HepG2 (cell line): ENCODE data around the gene POLR1H. TPM values are rescaled to one million over a fixed set of nuclear protein-coding genes. Genes with fewer than 3 reads are reported as not detected.
A peak's percentile ranks its signal among the peaks of the same experiment; 100 is the strongest.

ENCODE experiments used
- ATAC-seq: fragments of 200-7000 bp; cut with Tn5 transposase; 3 replicates; pipeline ENCODE4 v1.9.1; 2020; ENCODE audit warnings: mild to moderate bottlenecking, moderate library complexity
- BruUV-seq: library from RNA; stranded (reverse); fragments of 400-500 nt; replicated peaks from 2 replicates; lab custom pipeline; 2021; lab: Mats Ljungman, UMichigan
- CTCF ChIA-PET: fragments of 300-600 bp; formaldehyde crosslinking; extraction: SDS; loops from one replicate; lab custom pipeline; 2021; ENCODE audit warnings: low total read pairs, inconsistent platforms, low intra/inter-chr PET ratio; lab: Yijun Ruan, JAX
- POLR2A ChIA-PET: fragments of 350-600 bp; sonication (Branson Sonifier 250); formaldehyde crosslinking; loops from one replicate; lab custom pipeline; 2020; ENCODE audit warnings: antibody characterized with exemption, inconsistent platforms; lab: Yijun Ruan, JAX
- DNase-seq: peaks from one replicate; pipeline ENCODE4 v3.0.0-alpha.2; 2015; ENCODE audit warnings: low spot score
- FAIRE-seq: peaks from 3 replicates; lab custom pipeline; 2011; peaks lifted over from hg19 to GRCh38; lab: Jason Lieb, UNC
- H2AFZ ChIP-seq: one replicate; pipeline ENCODE4 v1.6.1; 2011; ENCODE audit warnings: low read length, inconsistent platforms
- H3K27ac ChIP-seq: fragments of 300-600 bp; 3 replicates; pipeline ENCODE4 v1.8.0; 2011; ENCODE audit warnings: mixed run types, mild to moderate bottlenecking, mixed read lengths, low read length, inconsistent platforms; ENCODE audit not compliant: insufficient read depth; ENCODE audit errors: extremely low read length
- H3K27me3 ChIP-seq, 2 experiments: fragments of 200-600 bp in 1 of 2; 2 replicates in 1 of 2; 3 replicates in 1 of 2; pipeline versions ENCODE4 v1.6.0 to v1.8.0; 2011; ENCODE audit warnings: low read length in 2 of 2, mild to moderate bottlenecking in 2 of 2, moderate library complexity in 2 of 2, inconsistent platforms in 1 of 2; ENCODE audit not compliant: insufficient read depth in 2 of 2, control insufficient read depth in 1 of 2
- H3K36me3 ChIP-seq, 2 experiments: fragments of 200-600 bp in 1 of 2; replicated peaks in 1 of 2; 2 replicates in 1 of 2; 3 replicates in 1 of 2; pipeline versions ENCODE4 v1.5.1 to v1.8.0; 2011; ENCODE audit warnings: low read length in 2 of 2, inconsistent platforms in 1 of 2; ENCODE audit not compliant: insufficient read depth in 2 of 2, control insufficient read depth in 1 of 2
- H3K4me1 ChIP-seq: 2 replicates; pipeline ENCODE4 v1.5.1; 2012; ENCODE audit warnings: low read length, inconsistent platforms; ENCODE audit not compliant: insufficient read depth
- H3K4me2 ChIP-seq: 2 replicates; pipeline ENCODE4 v1.6.0; 2011; ENCODE audit warnings: low read depth, low read length, inconsistent platforms
- H3K4me3 ChIP-seq, 3 experiments: fragments of 200-600 bp in 1 of 3; sonication (generic), shearing (Covaris generic) in 1 of 3; replicated peaks in 1 of 3; 2 replicates each; pipeline ENCODE4 v1.5.1; 2011 to 2016; ENCODE audit warnings: low read length in 3 of 3, inconsistent platforms in 2 of 3, low read depth in 2 of 3, mild to moderate bottlenecking in 2 of 3, control low read depth in 1 of 3, mixed read lengths in 1 of 3; ENCODE audit not compliant: insufficient read depth in 1 of 3
- H3K79me2 ChIP-seq: one replicate; pipeline ENCODE4 v1.6.1; 2011; ENCODE audit warnings: low read length, inconsistent platforms; ENCODE audit not compliant: insufficient read depth
- H3K9ac ChIP-seq: 2 replicates; pipeline ENCODE4 v1.6.0; 2011; ENCODE audit warnings: mild to moderate bottlenecking, low read depth, low read length, inconsistent platforms; ENCODE audit not compliant: insufficient read depth
- H3K9me3 ChIP-seq: 2 replicates; pipeline ENCODE4 v1.5.1; 2012; ENCODE audit warnings: mild to moderate bottlenecking, low read length
- H4K20me1 ChIP-seq: 2 replicates; pipeline ENCODE4 v1.6.0; 2011; ENCODE audit warnings: inconsistent platforms, mild to moderate bottlenecking, low read length, moderate library complexity; ENCODE audit not compliant: insufficient read depth
- ARNT2 ChIP-seq: sonication (generic); formaldehyde crosslinking; IDR thresholded peaks from 2 replicates; pipeline ENCODE4 v1.8.0; 2022; ENCODE audit warnings: mild to moderate bottlenecking, low read depth, missing genetic modification reagents, moderate library complexity
- NCOA5 ChIP-seq: sonication (generic); formaldehyde crosslinking; IDR thresholded peaks from 2 replicates; pipeline ENCODE4 v1.4.0; 2020; ENCODE audit warnings: missing genetic modification reagents
- SP140L ChIP-seq: sonication (generic); formaldehyde crosslinking; IDR thresholded peaks from 2 replicates; pipeline ENCODE4 v1.4.0; 2020; ENCODE audit warnings: missing genetic modification reagents, borderline replicate concordance
- STAG1 ChIP-seq: sonication (generic); formaldehyde crosslinking; IDR thresholded peaks from 2 replicates; pipeline ENCODE4 v1.4.0; 2020; ENCODE audit warnings: missing genetic modification reagents
- ZFY ChIP-seq: sonication (generic); formaldehyde crosslinking; IDR thresholded peaks from 2 replicates; pipeline ENCODE4 v1.4.0; 2020; ENCODE audit warnings: missing genetic modification reagents
- ZNF530 ChIP-seq: sonication (generic); formaldehyde crosslinking; IDR thresholded peaks from 2 replicates; pipeline ENCODE4 v1.5.0; 2020; ENCODE audit warnings: low read depth, mild to moderate bottlenecking, missing genetic modification reagents
- ZNF883 ChIP-seq: sonication (generic); formaldehyde crosslinking; IDR thresholded peaks from 2 replicates; pipeline ENCODE4 v1.5.1; 2020; ENCODE audit warnings: mild to moderate bottlenecking, missing genetic modification reagents; ENCODE audit errors: not compliant biosample characterization
- WGBS: methylation state at CpG from one replicate; pipeline ENCODE4 v1.1.6; 2017; ENCODE audit warnings: low lambda C conversion rate; 5-methylcytosine and 5-hydroxymethylcytosine counted together
- in situ Hi-C: cut with HindIII; loops from 2 replicates; pipeline ENCODE4 v1.10.0; 2017; ENCODE audit warnings: low pct_unique_long_range_greater_than_20kb; ENCODE audit not compliant: extremely low pct_ligation_motif_present
- intact Hi-C: fragments of 100-400 bp; cut with micrococcal nuclease; formaldehyde crosslinking; loops from one replicate; pipeline ENCODE4 v1.10.0; 2022; ENCODE audit not compliant: unreplicated experiment
- polyA plus RNA-seq, 8 experiments: library from polyadenylated mRNA; depleted of rRNA in 3 of 8; stranded (reverse) in 7 of 8; unstranded in 1 of 8; fragments of >200 nt; fragmentation: Illumina TruSeq in 4 of 8; extraction: Trizol in 4 of 8; gene quantifications; 2 replicates each; pipeline versions ENCODE4 v1.2.1 to v1.2.3, GENCODE V29; 2011 to 2016; ENCODE audit warnings: low read depth in 4 of 8, missing spikeins in 1 of 8, mixed read lengths in 1 of 8; ENCODE audit not compliant: insufficient read depth in 1 of 8
- total RNA-seq, 5 experiments: library from RNA; depleted of rRNA; stranded (reverse); fragments of >200 nt; fragmentation: Illumina TruSeq; extraction: Trizol; gene quantifications; 2 replicates each; pipeline ENCODE4 v1.2.3, GENCODE V29; 2016; ENCODE audit warnings: low read depth in 1 of 5
- TF ChIP-seq, protein P1 (sequence below): sonication (generic); formaldehyde crosslinking; IDR thresholded peaks from 2 replicates; pipeline ENCODE4 v1.5.0; 2020; ENCODE audit warnings: missing genetic modification reagents, mild to moderate bottlenecking, borderline replicate concordance
- TF ChIP-seq, protein P2 (sequence below): sonication (generic); formaldehyde crosslinking; IDR thresholded peaks from 2 replicates; pipeline ENCODE4 v1.8.1; 2023; ENCODE audit warnings: mild to moderate bottlenecking, missing genetic modification reagents
- TF ChIP-seq, protein P3 (sequence below): sonication (generic); formaldehyde crosslinking; IDR thresholded peaks from 2 replicates; pipeline ENCODE4 v1.4.0; 2020; ENCODE audit warnings: missing genetic modification reagents

POLR1H gene
- total and polyA plus RNA-seq, 2 of the 13 experiments (the other 11 are each of a cell fraction or from before 2014, with no cell fraction given): 61.4 to 79.8 TPM

DNA sequence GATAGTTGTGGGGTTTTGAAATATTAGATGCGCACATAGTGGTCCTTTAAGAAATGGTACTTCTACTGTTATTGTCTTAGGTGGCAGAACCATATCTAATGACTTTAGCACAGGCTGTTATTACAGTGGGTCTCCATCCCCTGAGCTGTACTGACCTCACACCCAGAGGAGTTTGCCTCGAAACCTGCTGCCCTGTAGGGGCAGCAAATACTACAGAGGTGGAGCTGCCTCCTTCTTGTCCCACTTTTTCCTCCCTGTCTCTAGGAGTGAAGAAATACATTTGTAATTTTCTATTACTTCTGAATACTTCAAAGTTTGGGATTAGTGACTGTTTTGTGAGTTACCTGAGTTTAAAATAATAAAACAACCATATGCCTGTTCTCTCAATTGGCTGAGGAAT, 43.6 kb downstream of the POLR1H start:
- H3K27me3 ChIP-seq: no peaks in the 10 kb centered on the region; a peak in 1 of 5 replicates
- TF ChIP-seq ZFY (CRISPR knock-in tag): no peak
- TF ChIP-seq STAG1 (CRISPR knock-in tag): peak; percentile 29
- H2AFZ ChIP-seq: no peak overlapping the region
- POLR2A ChIA-PET: interaction anchor here (1.3 to 2.7 kb wide), 2 partner anchors 26 to 103 kb away, joined by 3 to 43 read pairs; no protein-coding TSS in a partner anchor
- no peak overlapping the region for H3K27ac ChIP-seq
- H3K9ac ChIP-seq: no peak overlapping the region
- no peaks in the 10 kb centered on the region for H4K20me1 ChIP-seq
- H3K4me3 ChIP-seq: no peak overlapping the region
- no TSS peak for BruUV-seq
- ATAC-seq: no peak
- no peaks in the 10 kb centered on the region for H3K36me3 ChIP-seq
- WGBS: 86% methylated on average over 2 of the region's 2 CpGs
- no peaks in the 10 kb centered on the region for H3K9me3 ChIP-seq
- no peak for DNase-seq
- peaks cover 9% of the 10 kb centered on the region for H3K79me2 ChIP-seq
- intact Hi-C loops: no loop called here
- CTCF ChIA-PET: interaction anchor here (3.4 to 6.0 kb wide), 2 partner anchors 26 to 65 kb away, joined by 46 to 140 read pairs; no protein-coding TSS in a partner anchor
- H3K4me2 ChIP-seq: no peak overlapping the region
- peaks cover 41% of the 10 kb centered on the region for H3K4me1 ChIP-seq
- FAIRE-seq: no peak
- in situ Hi-C loops: loop anchor here (5.0 kb wide), 1 partner anchor 68 kb away; no protein-coding TSS in a partner anchor

DNA sequence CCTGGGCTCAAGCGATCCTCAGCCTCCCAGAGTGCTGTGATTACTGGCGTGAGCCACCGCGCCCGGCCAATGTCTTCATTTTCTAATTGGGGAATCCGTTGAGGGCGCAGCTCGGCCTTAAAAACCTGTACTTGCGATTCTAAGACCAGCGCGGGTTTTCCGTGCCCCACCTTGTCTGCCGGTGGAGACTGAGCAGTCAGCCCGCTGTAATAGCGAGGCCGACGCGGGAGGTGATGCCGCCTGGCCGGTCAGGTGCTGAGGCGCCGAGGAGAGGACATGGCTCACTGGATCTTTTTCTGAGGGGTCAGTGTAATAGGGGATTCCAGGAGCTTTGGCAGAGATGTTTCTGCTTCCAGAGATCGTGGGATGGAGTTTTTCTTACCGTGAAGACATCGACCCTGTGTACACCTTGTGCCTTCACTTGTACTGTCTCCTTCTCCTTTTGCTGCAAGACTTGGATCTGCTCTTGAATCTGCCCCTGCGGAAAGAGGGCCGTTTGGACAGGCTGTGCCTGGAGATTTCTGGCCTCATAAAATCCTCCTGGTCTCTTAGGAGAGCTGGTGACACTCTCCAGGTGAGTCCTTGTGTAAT, 50.3 kb downstream of the POLR1H start:
- Histone ChIP-seq H3K4me1 (peaks cover 27% of the 10 kb centered on the region), H3K36me3 (no peaks in the 10 kb centered on the region), H3K4me3 (no peak overlapping the region), H3K9ac (no peak overlapping the region), H3K27ac (no peak overlapping the region), H3K79me2 (no peaks in the 10 kb centered on the region), H2AFZ (no peak overlapping the region), H3K4me2 (no peak overlapping the region), H3K27me3 (no peaks in the 10 kb centered on the region), H4K20me1 (no peaks in the 10 kb centered on the region), H3K9me3 (no peaks in the 10 kb centered on the region)
- intact Hi-C loops: no loop called here
- ChIA-PET CTCF (no interaction called here), POLR2A (interaction anchor here (1.1 to 2.2 kb wide), 3 partner anchors 8 to 20 kb away, joined by 5 to 21 read pairs (median 13); no protein-coding TSS in a partner anchor)
- FAIRE-seq (no peak), ATAC-seq (no peak), DNase-seq (no peak)
- no TSS peak for BruUV-seq
- WGBS: 78% methylated on average over 27 of the region's 27 CpGs
- in situ Hi-C loops: no loop called here
- TF ChIP-seq ZNF883 (no peak), SP140L (no peak), NCOA5 (CRISPR knock-in tag) (no peak), ARNT2 (CRISPR knock-in tag) (no peak), ZNF530 (CRISPR knock-in tag) (no peak)
- TF ChIP-seq, protein P1, sequence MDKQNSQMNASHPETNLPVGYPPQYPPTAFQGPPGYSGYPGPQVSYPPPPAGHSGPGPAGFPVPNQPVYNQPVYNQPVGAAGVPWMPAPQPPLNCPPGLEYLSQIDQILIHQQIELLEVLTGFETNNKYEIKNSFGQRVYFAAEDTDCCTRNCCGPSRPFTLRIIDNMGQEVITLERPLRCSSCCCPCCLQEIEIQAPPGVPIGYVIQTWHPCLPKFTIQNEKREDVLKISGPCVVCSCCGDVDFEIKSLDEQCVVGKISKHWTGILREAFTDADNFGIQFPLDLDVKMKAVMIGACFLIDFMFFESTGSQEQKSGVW (CRISPR knock-in tag): no peak
- TF ChIP-seq, protein P2, sequence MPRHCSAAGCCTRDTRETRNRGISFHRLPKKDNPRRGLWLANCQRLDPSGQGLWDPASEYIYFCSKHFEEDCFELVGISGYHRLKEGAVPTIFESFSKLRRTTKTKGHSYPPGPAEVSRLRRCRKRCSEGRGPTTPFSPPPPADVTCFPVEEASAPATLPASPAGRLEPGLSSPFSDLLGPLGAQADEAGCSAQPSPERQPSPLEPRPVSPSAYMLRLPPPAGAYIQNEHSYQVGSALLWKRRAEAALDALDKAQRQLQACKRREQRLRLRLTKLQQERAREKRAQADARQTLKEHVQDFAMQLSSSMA (CRISPR knock-in tag): no peak
- TF ChIP-seq, protein P3, sequence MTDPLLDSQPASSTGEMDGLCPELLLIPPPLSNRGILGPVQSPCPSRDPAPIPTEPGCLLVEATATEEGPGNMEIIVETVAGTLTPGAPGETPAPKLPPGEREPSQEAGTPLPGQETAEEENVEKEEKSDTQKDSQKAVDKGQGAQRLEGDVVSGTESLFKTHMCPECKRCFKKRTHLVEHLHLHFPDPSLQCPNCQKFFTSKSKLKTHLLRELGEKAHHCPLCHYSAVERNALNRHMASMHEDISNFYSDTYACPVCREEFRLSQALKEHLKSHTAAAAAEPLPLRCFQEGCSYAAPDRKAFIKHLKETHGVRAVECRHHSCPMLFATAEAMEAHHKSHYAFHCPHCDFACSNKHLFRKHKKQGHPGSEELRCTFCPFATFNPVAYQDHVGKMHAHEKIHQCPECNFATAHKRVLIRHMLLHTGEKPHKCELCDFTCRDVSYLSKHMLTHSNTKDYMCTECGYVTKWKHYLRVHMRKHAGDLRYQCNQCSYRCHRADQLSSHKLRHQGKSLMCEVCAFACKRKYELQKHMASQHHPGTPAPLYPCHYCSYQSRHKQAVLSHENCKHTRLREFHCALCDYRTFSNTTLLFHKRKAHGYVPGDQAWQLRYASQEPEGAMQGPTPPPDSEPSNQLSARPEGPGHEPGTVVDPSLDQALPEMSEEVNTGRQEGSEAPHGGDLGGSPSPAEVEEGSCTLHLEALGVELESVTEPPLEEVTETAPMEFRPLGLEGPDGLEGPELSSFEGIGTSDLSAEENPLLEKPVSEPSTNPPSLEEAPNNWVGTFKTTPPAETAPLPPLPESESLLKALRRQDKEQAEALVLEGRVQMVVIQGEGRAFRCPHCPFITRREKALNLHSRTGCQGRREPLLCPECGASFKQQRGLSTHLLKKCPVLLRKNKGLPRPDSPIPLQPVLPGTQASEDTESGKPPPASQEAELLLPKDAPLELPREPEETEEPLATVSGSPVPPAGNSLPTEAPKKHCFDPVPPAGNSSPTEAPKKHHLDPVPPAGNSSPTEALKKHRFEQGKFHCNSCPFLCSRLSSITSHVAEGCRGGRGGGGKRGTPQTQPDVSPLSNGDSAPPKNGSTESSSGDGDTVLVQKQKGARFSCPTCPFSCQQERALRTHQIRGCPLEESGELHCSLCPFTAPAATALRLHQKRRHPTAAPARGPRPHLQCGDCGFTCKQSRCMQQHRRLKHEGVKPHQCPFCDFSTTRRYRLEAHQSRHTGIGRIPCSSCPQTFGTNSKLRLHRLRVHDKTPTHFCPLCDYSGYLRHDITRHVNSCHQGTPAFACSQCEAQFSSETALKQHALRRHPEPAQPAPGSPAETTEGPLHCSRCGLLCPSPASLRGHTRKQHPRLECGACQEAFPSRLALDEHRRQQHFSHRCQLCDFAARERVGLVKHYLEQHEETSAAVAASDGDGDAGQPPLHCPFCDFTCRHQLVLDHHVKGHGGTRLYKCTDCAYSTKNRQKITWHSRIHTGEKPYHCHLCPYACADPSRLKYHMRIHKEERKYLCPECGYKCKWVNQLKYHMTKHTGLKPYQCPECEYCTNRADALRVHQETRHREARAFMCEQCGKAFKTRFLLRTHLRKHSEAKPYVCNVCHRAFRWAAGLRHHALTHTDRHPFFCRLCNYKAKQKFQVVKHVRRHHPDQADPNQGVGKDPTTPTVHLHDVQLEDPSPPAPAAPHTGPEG (CRISPR knock-in tag): no peak
